Brain microvascular endothelial cell (primary cell): ENCODE measurements around the gene ATP8A2.
"Not testable (repeated sequence)": the region's sequence is repeated elsewhere in the genome, so short reads cannot be mapped to it uniquely, and the experiment has no call there.

Source experiments
- DNase-seq: peaks from one replicate; pipeline ENCODE4 v3.0.0-alpha.2; 2020
- H3K27ac ChIP-seq: fragments of 250-450 bp; sonication (Bioruptor Pico); 2 replicates; pipeline ENCODE4 v1.5.1; 2020; ENCODE audit warnings: mild to moderate bottlenecking, moderate library complexity
- H3K27me3 ChIP-seq: fragments of 250-450 bp; sonication (Bioruptor Pico); replicated peaks from 2 replicates; pipeline ENCODE4 v1.5.1; 2020; ENCODE audit warnings: mild to moderate bottlenecking
- H3K36me3 ChIP-seq: fragments of 250-450 bp; sonication (Bioruptor Pico); replicated peaks from 2 replicates; pipeline ENCODE4 v1.5.1; 2020; ENCODE audit warnings: mild to moderate bottlenecking
- H3K4me3 ChIP-seq: 2 replicates; pipeline ENCODE4 v1.5.1; 2011; ENCODE audit warnings: low read depth, mild to moderate bottlenecking, control low read depth, low read length, moderate library complexity
- CTCF ChIP-seq: IDR thresholded peaks from 2 replicates; pipeline ENCODE4 v1.5.1; 2011; ENCODE audit warnings: low read depth, mild to moderate bottlenecking, moderate library complexity, low read length, control low read depth, inconsistent platforms; ENCODE audit errors: missing control alignments
- in situ Hi-C: cut with HindIII; loops from 2 replicates; pipeline ENCODE4 v1.10.0; 2017; ENCODE audit warnings: low sequenced_read_pairs, low pct_ligation_motif_present

Gene ATP8A2

DNA sequence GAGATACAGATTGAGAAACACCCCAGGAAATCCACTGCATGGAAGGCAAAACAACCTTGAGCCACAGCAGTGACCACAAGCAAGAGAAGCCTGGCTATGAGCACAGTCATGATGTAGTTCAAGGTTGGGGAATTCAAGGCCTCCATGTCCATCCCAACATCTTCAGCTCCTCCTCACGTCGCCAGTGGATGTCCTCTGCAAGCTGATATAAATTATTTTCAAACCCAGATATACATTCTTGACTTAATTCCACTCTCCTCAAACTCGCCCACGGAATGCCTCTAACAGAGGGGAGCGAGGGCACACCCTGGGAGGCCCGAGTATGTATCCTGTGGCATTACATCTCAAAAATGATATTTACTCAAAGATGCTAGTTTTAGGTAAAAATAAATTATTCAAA is 574.5 kb downstream of the ATP8A2 start:
- Histone ChIP-seq H3K4me3 (no peak overlapping the region), H3K36me3 (no peaks in the 10 kb centered on the region), H3K27ac (no peak overlapping the region), H3K27me3 (no peaks in the 10 kb centered on the region)
- DNase-seq, result peak; percentile 19
- in situ Hi-C loops, result no loop called here
- TF ChIP-seq CTCF, result no peak

DNA sequence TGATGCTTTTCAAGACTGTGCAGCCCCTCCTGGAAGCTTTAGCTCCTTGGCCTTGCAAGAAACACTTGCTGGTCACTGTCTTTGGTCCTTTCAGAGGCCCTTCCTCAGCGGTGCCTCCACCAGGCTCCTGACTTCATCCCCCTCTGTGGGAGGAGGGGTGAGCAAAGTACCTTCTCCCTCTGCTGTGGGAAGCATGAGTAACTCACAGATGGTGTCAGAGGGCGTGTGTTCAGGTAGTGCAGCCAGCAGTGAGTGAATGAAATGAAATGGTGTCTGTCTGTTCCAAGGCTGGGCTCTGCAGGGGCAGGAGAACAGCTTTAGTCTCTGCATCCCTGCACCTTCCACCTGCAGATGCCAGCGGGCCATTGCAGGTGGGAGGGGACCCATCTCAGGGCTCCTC is 577.1 kb downstream of the ATP8A2 start:
- in situ Hi-C loops, result no loop called here
- Histone ChIP-seq H3K36me3 (no peaks in the 10 kb centered on the region), H3K4me3 (no peak overlapping the region), H3K27ac (no peak overlapping the region), H3K27me3 (no peaks in the 10 kb centered on the region)
- no peak for TF ChIP-seq CTCF
- no peak for DNase-seq

DNA sequence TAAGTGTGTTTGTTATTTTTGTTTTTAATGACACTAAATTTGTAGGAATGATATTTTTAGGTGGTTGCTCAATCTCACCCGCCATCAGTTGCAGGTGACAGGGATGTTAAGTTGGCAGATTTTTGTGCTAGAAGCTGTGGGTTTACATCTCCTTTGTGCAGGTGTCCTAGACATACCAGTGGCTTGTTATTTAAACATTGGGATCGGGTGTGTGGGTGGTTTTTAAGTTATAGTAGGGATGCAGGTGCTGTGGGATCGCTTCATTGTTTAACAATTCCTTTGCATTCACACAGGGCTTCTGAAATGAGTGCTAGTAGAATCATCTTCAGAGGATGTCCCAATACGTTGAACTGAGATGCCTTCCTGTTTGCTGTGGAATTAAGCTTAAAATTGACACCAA is 580.1 kb downstream of the ATP8A2 start:
- in situ Hi-C loops, result no loop called here
- TF ChIP-seq CTCF, result no peak

DNA sequence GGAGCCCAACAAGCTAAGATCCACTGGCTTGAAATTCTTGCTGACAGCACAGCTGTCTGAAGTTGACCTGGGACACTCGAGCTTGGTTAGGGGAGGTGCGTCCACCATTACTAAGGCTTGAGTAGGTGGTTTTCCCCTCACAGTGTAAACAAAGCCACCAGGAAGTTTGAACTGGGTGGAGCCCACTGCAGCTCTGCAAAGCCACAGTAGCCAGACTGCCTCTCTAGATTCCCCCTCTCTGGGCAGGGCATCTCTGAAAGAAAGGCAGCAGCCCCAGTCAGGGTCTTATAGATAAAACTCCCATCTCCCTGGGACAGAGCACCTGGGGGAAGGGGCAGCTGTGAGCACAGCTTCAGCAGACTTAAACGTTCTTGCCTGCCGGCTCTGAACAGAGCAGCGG is 582.3 kb downstream of the ATP8A2 start:
- H3K27ac ChIP-seq, result not testable (repeated sequence)

More for the DNA sequence above, 580.1 kb downstream of the ATP8A2 start:
- no peaks in the 10 kb centered on the region for H3K36me3 ChIP-seq
- no peak overlapping the region for H3K4me3 ChIP-seq
- no peak overlapping the region for H3K27ac ChIP-seq
- H3K27me3 ChIP-seq, result no peaks in the 10 kb centered on the region
- DNase-seq, result no peak

GRCh38 chr13:25954943-25955342 is 583.2 kb downstream of the ATP8A2 start:
- in situ Hi-C loops, result not testable (repeated sequence)

More for the DNA sequence above, 582.3 kb downstream of the ATP8A2 start:
- DNase-seq, H3K4me3 ChIP-seq, in situ Hi-C loops, H3K27me3 ChIP-seq, H3K36me3 ChIP-seq: not testable (repeated sequence)

GRCh38 chr13:25958986-25959385 is 587.2 kb downstream of the ATP8A2 start:
- DNase-seq, result no peak
- Histone ChIP-seq H3K4me3 (no peak overlapping the region), H3K27ac (no peak overlapping the region), H3K27me3 (no peaks in the 10 kb centered on the region), H3K36me3 (no peaks in the 10 kb centered on the region)
- in situ Hi-C loops, result no loop called here
- TF ChIP-seq CTCF, result no peak

More at GRCh38 chr13:25954943-25955342, 583.2 kb downstream of the ATP8A2 start:
- not testable (repeated sequence) for H3K27me3 ChIP-seq, H3K4me3 ChIP-seq, DNase-seq, H3K27ac ChIP-seq, H3K36me3 ChIP-seq

- in situ Hi-C loops, result no loop called here
- no peaks in the 10 kb centered on the region for H3K36me3 ChIP-seq
- H3K4me3 ChIP-seq, result no peak overlapping the region
- DNase-seq, result no peak
- TF ChIP-seq CTCF, result no peak
- H3K27me3 ChIP-seq, result no peaks in the 10 kb centered on the region
- no peak overlapping the region for H3K27ac ChIP-seq
Observed at GRCh38 chr13:25961294-25961693, 589.5 kb downstream of the ATP8A2 start.
